Liver (tissue), 3 donors: ENCODE measurements around the gene HIVEP3.

Source experiments
- EGR1 ChIP-seq, 2 donors: IDR thresholded peaks; 2 replicates each; pipeline ENCODE4 v1.6.1; 2016 to 2018; ENCODE audit warnings: antibody characterized with exemption in 2 of 2, low read depth in 2 of 2
- HNF4A ChIP-seq, 2 donors: conservative IDR thresholded peaks; 2 replicates each; pipeline ENCODE4 v1.6.1; 2016; ENCODE audit warnings: antibody characterized with exemption in 2 of 2, mild to moderate bottlenecking in 2 of 2
- JUND ChIP-seq, 2 donors: IDR thresholded peaks; 2 replicates each; pipeline ENCODE4 v1.6.1; 2016; ENCODE audit warnings: antibody characterized with exemption in 2 of 2
- RAD21 ChIP-seq, 2 donors: IDR thresholded peaks; 2 replicates each; pipeline ENCODE4 v1.6.1; 2016; ENCODE audit warnings: antibody characterized with exemption in 2 of 2, mild to moderate bottlenecking in 2 of 2
- TAF1 ChIP-seq: conservative IDR thresholded peaks from 2 replicates; pipeline ENCODE4 v1.6.1; 2016; ENCODE audit warnings: antibody characterized with exemption, mild to moderate bottlenecking
- YY1 ChIP-seq: IDR thresholded peaks from 2 replicates; pipeline ENCODE4 v1.6.1; 2016; ENCODE audit warnings: antibody characterized with exemption, mild to moderate bottlenecking
- TF ChIP-seq, protein P1 (sequence below): fragments of 150-350 bp; IDR thresholded peaks from 2 replicates; pipeline ENCODE4 v1.5.1; 2017; ENCODE audit warnings: improper control_type of control experiment, low read depth, low read length; ENCODE audit not compliant: missing input control
- TF ChIP-seq, protein P2 (sequence below): IDR thresholded peaks from 2 replicates; pipeline ENCODE4 v1.6.1; 2016; ENCODE audit warnings: antibody characterized with exemption
- TF ChIP-seq, protein P3 (sequence below): IDR thresholded peaks from 2 replicates; pipeline ENCODE4 v1.6.1; 2016; ENCODE audit warnings: antibody characterized with exemption
- TF ChIP-seq, protein P4 (sequence below): IDR thresholded peaks from 2 replicates; pipeline ENCODE4 v1.6.1; 2016; ENCODE audit warnings: antibody characterized with exemption, mild to moderate bottlenecking
- donor health status: healthy.
- donor health status: healthy.

DNA sequence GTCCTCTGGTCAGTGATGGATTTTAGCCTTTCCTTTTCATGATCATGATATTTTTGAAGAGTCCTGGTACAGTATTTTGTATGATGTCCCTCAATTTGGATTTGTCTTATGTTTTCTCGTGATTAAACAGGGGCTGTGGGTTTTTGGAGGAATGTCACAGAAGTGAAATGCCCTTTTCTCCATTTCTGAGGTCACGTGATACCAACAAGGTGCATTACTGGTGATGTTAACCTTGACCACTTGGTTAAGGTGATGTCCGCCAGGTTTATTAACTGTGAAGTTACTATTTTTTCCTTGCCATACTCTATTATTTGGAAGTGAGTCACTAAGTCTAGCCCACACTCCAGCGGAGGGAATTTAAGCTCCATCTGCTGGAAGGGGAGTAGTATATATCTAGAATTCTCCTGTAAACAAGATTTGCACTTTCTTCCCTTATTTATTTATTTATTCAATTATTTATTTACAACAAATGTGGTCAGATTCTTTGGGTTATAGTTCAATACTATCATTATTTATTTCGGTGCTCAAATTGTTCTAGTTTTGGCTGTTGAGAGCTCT is 123.4 kb downstream of the HIVEP3 start:
- TF ChIP-seq, protein P1, sequence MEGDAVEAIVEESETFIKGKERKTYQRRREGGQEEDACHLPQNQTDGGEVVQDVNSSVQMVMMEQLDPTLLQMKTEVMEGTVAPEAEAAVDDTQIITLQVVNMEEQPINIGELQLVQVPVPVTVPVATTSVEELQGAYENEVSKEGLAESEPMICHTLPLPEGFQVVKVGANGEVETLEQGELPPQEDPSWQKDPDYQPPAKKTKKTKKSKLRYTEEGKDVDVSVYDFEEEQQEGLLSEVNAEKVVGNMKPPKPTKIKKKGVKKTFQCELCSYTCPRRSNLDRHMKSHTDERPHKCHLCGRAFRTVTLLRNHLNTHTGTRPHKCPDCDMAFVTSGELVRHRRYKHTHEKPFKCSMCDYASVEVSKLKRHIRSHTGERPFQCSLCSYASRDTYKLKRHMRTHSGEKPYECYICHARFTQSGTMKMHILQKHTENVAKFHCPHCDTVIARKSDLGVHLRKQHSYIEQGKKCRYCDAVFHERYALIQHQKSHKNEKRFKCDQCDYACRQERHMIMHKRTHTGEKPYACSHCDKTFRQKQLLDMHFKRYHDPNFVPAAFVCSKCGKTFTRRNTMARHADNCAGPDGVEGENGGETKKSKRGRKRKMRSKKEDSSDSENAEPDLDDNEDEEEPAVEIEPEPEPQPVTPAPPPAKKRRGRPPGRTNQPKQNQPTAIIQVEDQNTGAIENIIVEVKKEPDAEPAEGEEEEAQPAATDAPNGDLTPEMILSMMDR = peak; percentile 16
- no peak for TF ChIP-seq JUND (IDR thresholded peaks at IDR 0.05)
- peak; percentile 45 to 74 for TF ChIP-seq RAD21 (IDR thresholded peaks at IDR 0.05)
- TF ChIP-seq, protein P2, sequence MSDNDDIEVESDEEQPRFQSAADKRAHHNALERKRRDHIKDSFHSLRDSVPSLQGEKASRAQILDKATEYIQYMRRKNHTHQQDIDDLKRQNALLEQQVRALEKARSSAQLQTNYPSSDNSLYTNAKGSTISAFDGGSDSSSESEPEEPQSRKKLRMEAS = no peak
- no peak for TF ChIP-seq EGR1 (IDR thresholded peaks at IDR 0.05; ENCODE audit: low read depth in 2 of 2)
- TF ChIP-seq, protein P3, sequence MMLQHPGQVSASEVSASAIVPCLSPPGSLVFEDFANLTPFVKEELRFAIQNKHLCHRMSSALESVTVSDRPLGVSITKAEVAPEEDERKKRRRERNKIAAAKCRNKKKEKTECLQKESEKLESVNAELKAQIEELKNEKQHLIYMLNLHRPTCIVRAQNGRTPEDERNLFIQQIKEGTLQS = no peak
- TF ChIP-seq, protein P4, sequence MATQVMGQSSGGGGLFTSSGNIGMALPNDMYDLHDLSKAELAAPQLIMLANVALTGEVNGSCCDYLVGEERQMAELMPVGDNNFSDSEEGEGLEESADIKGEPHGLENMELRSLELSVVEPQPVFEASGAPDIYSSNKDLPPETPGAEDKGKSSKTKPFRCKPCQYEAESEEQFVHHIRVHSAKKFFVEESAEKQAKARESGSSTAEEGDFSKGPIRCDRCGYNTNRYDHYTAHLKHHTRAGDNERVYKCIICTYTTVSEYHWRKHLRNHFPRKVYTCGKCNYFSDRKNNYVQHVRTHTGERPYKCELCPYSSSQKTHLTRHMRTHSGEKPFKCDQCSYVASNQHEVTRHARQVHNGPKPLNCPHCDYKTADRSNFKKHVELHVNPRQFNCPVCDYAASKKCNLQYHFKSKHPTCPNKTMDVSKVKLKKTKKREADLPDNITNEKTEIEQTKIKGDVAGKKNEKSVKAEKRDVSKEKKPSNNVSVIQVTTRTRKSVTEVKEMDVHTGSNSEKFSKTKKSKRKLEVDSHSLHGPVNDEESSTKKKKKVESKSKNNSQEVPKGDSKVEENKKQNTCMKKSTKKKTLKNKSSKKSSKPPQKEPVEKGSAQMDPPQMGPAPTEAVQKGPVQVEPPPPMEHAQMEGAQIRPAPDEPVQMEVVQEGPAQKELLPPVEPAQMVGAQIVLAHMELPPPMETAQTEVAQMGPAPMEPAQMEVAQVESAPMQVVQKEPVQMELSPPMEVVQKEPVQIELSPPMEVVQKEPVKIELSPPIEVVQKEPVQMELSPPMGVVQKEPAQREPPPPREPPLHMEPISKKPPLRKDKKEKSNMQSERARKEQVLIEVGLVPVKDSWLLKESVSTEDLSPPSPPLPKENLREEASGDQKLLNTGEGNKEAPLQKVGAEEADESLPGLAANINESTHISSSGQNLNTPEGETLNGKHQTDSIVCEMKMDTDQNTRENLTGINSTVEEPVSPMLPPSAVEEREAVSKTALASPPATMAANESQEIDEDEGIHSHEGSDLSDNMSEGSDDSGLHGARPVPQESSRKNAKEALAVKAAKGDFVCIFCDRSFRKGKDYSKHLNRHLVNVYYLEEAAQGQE = no peak
- no peak for TF ChIP-seq YY1
- TF ChIP-seq HNF4A (conservative IDR thresholded peaks at IDR 0.05) = no peak
- no peak for TF ChIP-seq TAF1
